Stimulated activated CD4-positive, alpha-beta T cell treated with anti-CD3 and anti-CD28 coated beads, Interleukin-4, amount 100 ng/mL, for 24 hours (primary cell): Measurements from ENCODE around the gene USP16.
A peak's percentile ranks its signal among the peaks of the same experiment; 100 is the strongest.
"Not testable (repeated sequence)": the region's sequence is repeated elsewhere in the genome, so short reads cannot be mapped to it uniquely, and the experiment has no call there.

Experiments used
- DNase-seq: peaks from one replicate; pipeline ENCODE4 v3.0.0-alpha.2; 2020

The USP16 gene

GRCh38 chr21:29024474-29025327, at the start of gene USP16:
USP16 (plus strand) TSS chr21:29024668; CDS start chr21:29027914, 3,246 bp downstream.
- peak; percentile 95 for DNase-seq

- DNase-seq = no peak
Observed at GRCh38 chr21:28975397-28975796, 49.1 kb upstream of the USP16 start.

GRCh38 chr21:28979092-28979491, 45.4 kb upstream of the USP16 start:
- no peak for DNase-seq

GRCh38 chr21:28982637-28983036, 41.8 kb upstream of the USP16 start:
- no peak for DNase-seq

- no peak for DNase-seq
Observed at GRCh38 chr21:28986677-28987076, 37.8 kb upstream of the USP16 start.

- DNase-seq = peak; percentile 55
Observed at GRCh38 chr21:28988146-28988545, 36.3 kb upstream of the USP16 start.

- DNase-seq = no peak
Observed at GRCh38 chr21:28991861-28992525, 32.5 kb upstream of the USP16 start.

GRCh38 chr21:28992526-28993292, 31.8 kb upstream of the USP16 start, which contains the start of gene LTN1:
LTN1 (minus strand) TSS chr21:28992877; CDS start chr21:28992805, 72 bp downstream.
- peak; percentile 100 for DNase-seq

GRCh38 chr21:28993293-28993629, 31.2 kb upstream of the USP16 start:
- no peak for DNase-seq

- DNase-seq = peak; percentile 96
Observed at GRCh38 chr21:29002442-29003144, 21.9 kb upstream of the USP16 start.

GRCh38 chr21:29005696-29006095, 18.8 kb upstream of the USP16 start:
- no peak for DNase-seq

GRCh38 chr21:29007135-29007534, 17.3 kb upstream of the USP16 start:
- no peak for DNase-seq

- no peak for DNase-seq
Observed at GRCh38 chr21:29007810-29008209, 16.7 kb upstream of the USP16 start.

- DNase-seq = no peak
Observed at GRCh38 chr21:29008367-29008766, 16.1 kb upstream of the USP16 start.

- not testable (repeated sequence) for DNase-seq
Observed at GRCh38 chr21:29011236-29011635, 13.2 kb upstream of the USP16 start.

GRCh38 chr21:29017639-29018237, 6.7 kb upstream of the USP16 start:
- no peak for DNase-seq

GRCh38 chr21:29018540-29018939, 5.9 kb upstream of the USP16 start:
- no peak for DNase-seq

- DNase-seq = no peak
Observed at GRCh38 chr21:29022166-29022565, 2.3 kb upstream of the USP16 start.

- no peak for DNase-seq
Observed at GRCh38 chr21:29025328-29025713, 853 bp downstream of the USP16 start.

- no peak for DNase-seq
Observed at GRCh38 chr21:29029524-29029923, 5.1 kb downstream of the USP16 start.

GRCh38 chr21:29030909-29031308, 6.4 kb downstream of the USP16 start:
- no peak for DNase-seq

- DNase-seq = no peak
Observed at GRCh38 chr21:29033301-29033700, 8.8 kb downstream of the USP16 start.
